Kidney (tissue), 14 donors: ENCODE measurements around the gene GM2A. TPM values are rescaled to one million over a fixed set of nuclear protein-coding genes. Genes with fewer than 3 reads are reported as not detected.

Source experiments
- DNase-seq, 5 donors: peaks; one replicate each; pipeline ENCODE4 v3.0.0-alpha.2; 2013 to 2020
- FAIRE-seq: peaks from 2 replicates; lab custom pipeline; 2012; peaks lifted over from hg19 to GRCh38; lab: Jason Lieb, UNC
- H3K27ac ChIP-seq, 2 donors: one replicate each; pipeline ENCODE4 v1.7.0; 2013; ENCODE audit warnings: low read depth in 2 of 2, low read length in 2 of 2, inconsistent platforms in 1 of 2
- H3K27me3 ChIP-seq: one replicate; pipeline ENCODE4 v1.7.1; 2013; ENCODE audit warnings: low read length, inconsistent platforms; ENCODE audit not compliant: control insufficient read depth, insufficient read depth
- H3K36me3 ChIP-seq, 3 donors: one replicate each; pipeline versions ENCODE4 v1.7.0 to v1.7.1; 2013; ENCODE audit warnings: low read length in 3 of 3, control low read depth in 1 of 3, inconsistent platforms in 1 of 3; ENCODE audit not compliant: insufficient read depth in 3 of 3, control insufficient read depth in 2 of 3
- H3K4me1 ChIP-seq, 3 donors: one replicate each; pipeline versions ENCODE4 v1.7.0 to v1.7.1; 2013; ENCODE audit warnings: low read length in 3 of 3, inconsistent platforms in 1 of 3, low read depth in 1 of 3; ENCODE audit not compliant: control insufficient read depth in 2 of 3, insufficient read depth in 2 of 3
- H3K4me3 ChIP-seq, 3 donors: one replicate each; pipeline versions ENCODE4 v1.7.0 to v1.8.1; 2013; ENCODE audit warnings: low read length in 3 of 3, control low read depth in 1 of 3, inconsistent platforms in 1 of 3
- H3K9ac ChIP-seq, 3 donors: one replicate each; pipeline versions ENCODE4 v1.7.0 to v1.7.1; 2013; ENCODE audit warnings: low read length in 3 of 3, control low read depth in 1 of 3, inconsistent platforms in 1 of 3
- H3K9me3 ChIP-seq, 3 donors: one replicate each; pipeline versions ENCODE4 v1.7.0 to v1.7.1; 2013; ENCODE audit warnings: low read length in 3 of 3, control low read depth in 1 of 3, inconsistent platforms in 1 of 3; ENCODE audit not compliant: control insufficient read depth in 2 of 3, insufficient read depth in 1 of 3
- CTCF ChIP-seq: IDR thresholded peaks from 3 replicates; pipeline ENCODE4 v1.5.1; 2012; ENCODE audit warnings: mild to moderate bottlenecking, moderate library complexity, borderline replicate concordance; ENCODE audit not compliant: insufficient read depth; ENCODE audit errors: extremely low read depth
- intact Hi-C: fragments of 100-400 bp; cut with DNase I; formaldehyde crosslinking; loops from one replicate; pipeline ENCODE4 v1.11.1; 2022
- polyA plus RNA-seq: library from polyadenylated mRNA; stranded (reverse); fragments of 350-450 nt; fragmentation: Illumina TruSeq; extraction: RNeasy Lipid Tissue Mini Kit (QIAGEN cat#74804); gene quantifications from one replicate; pipeline ENCODE4 v1.2.3, GENCODE V29; 2014; ENCODE audit warnings: low read depth, low replicate concordance; ENCODE audit not compliant: insufficient read depth
- total RNA-seq: library from RNA; stranded (reverse); fragmentation: NEBNext Ultra II Directional; extraction: Animal tissue kit (Norgen Biotek cat#: 25700); gene quantifications from one replicate; pipeline ENCODE4 v1.2.1, GENCODE V29; 2021
- donor health status: control.
- donor health status: control.
- donor health status: control.
- donor health status: control.
- donor health status: control.
- donor health status: DM: yes; HTN: yes; CAD: no.
- donor health status: Normal renal cell carcinoma (clear cell type).

The GM2A gene
- total and polyA plus RNA-seq, 2 donors from 2014 or later: 13.7 to 29.8 TPM

GRCh38 chr5:151208481-151208914 is 44.5 kb upstream of the GM2A start:
- H3K36me3 ChIP-seq: no peaks in the 10 kb centered on the region
- H3K27me3 ChIP-seq: no peaks in the 10 kb centered on the region
- FAIRE-seq (no peak), DNase-seq (no peak)
- intact Hi-C loops: no loop called here
- H3K4me1 ChIP-seq: no peaks in the 10 kb centered on the region
- H3K9ac ChIP-seq: no peak overlapping the region
- TF ChIP-seq CTCF: no peak
- peak overlapping the region in 1 of 2 donors; percentile 38 for H3K27ac ChIP-seq
- H3K4me3 ChIP-seq: no peak overlapping the region
- no peaks in the 10 kb centered on the region for H3K9me3 ChIP-seq

GRCh38 chr5:151212406-151212798 is 40.6 kb upstream of the GM2A start:
- no peak overlapping the region for H3K27ac ChIP-seq
- intact Hi-C loops: no loop called here
- peaks cover 0 to 3% (median 0%) of the 10 kb centered on the region in 3 donors for H3K4me1 ChIP-seq
- FAIRE-seq: no peak
- no peak overlapping the region for H3K4me3 ChIP-seq
- no peak for DNase-seq
- no peak for TF ChIP-seq CTCF
- no peak overlapping the region for H3K9ac ChIP-seq
- no peaks in the 10 kb centered on the region for H3K9me3 ChIP-seq
- H3K36me3 ChIP-seq: no peaks in the 10 kb centered on the region
- no peaks in the 10 kb centered on the region for H3K27me3 ChIP-seq

GRCh38 chr5:151213803-151214613 is 39.0 kb upstream of the GM2A start:
- intact Hi-C loops: no loop called here
- no peaks in the 10 kb centered on the region for H3K27me3 ChIP-seq
- peaks cover 0 to 3% (median 0%) of the 10 kb centered on the region in 3 donors for H3K4me1 ChIP-seq
- no peaks in the 10 kb centered on the region for H3K9me3 ChIP-seq
- H3K4me3 ChIP-seq: no peak overlapping the region
- H3K9ac ChIP-seq: no peak overlapping the region
- H3K27ac ChIP-seq: peak overlapping the region; percentile 51 to 56
- H3K36me3 ChIP-seq: no peaks in the 10 kb centered on the region
- FAIRE-seq (no peak), DNase-seq (peak in 2 of 5 donors; percentile 46 to 88)
- TF ChIP-seq CTCF: no peak
